H1 (cell line): ENCODE measurements around the gene RBM26. TPM values are rescaled to one million over a fixed set of nuclear protein-coding genes. Genes with fewer than 3 reads are reported as not detected.

ENCODE experiments used
- CTCF ChIA-PET: fragments of 300-600 bp; sonication (Branson Sonifier 250); formaldehyde crosslinking; loops from one replicate; lab custom pipeline; 2021; ENCODE audit not compliant: partially characterized antibody; lab: Charles Lee
- POLR2A ChIA-PET: fragments of 300-600 bp; sonication (Branson Sonifier 250); formaldehyde crosslinking; loops from one replicate; lab custom pipeline; 2021; ENCODE audit warnings: inconsistent platforms; ENCODE audit not compliant: partially characterized antibody; lab: Charles Lee
- DNase-seq, 2 experiments: peaks; one replicate each; pipeline versions ENCODE4 v3.0.0 to v3.0.0-alpha.2; 2010 to 2022; ENCODE audit warnings: low spot score in 2 of 2, low read depth in 1 of 2, mixed read lengths in 1 of 2
- FAIRE-seq: peaks from 2 replicates; lab custom pipeline; 2011; peaks lifted over from hg19 to GRCh38; lab: Jason Lieb, UNC
- H2AFZ ChIP-seq: 2 replicates; pipeline ENCODE4 v1.8.1; 2012; ENCODE audit warnings: low read length, inconsistent platforms
- H2AK5ac ChIP-seq: 2 replicates; pipeline ENCODE4 v1.6.1; 2013; ENCODE audit warnings: low read depth, low read length
- H2BK120ac ChIP-seq: replicated peaks from 2 replicates; pipeline ENCODE3; 2013; ENCODE audit warnings: low read depth, low read length, inconsistent platforms
- H2BK12ac ChIP-seq: 2 replicates; pipeline ENCODE4 v1.6.1; 2013; ENCODE audit warnings: low read depth, low read length
- H2BK15ac ChIP-seq: 2 replicates; pipeline ENCODE4 v1.6.1; 2013; ENCODE audit warnings: low read length
- H2BK20ac ChIP-seq: 2 replicates; pipeline ENCODE4 v1.6.1; 2013; ENCODE audit warnings: low read length
- H2BK5ac ChIP-seq: 2 replicates; pipeline ENCODE4 v1.6.1; 2013; ENCODE audit warnings: low read depth, low read length
- H3K14ac ChIP-seq: 2 replicates; pipeline ENCODE4 v1.6.1; 2013; ENCODE audit warnings: inconsistent platforms; ENCODE audit not compliant: insufficient read length
- H3K18ac ChIP-seq: 2 replicates; pipeline ENCODE4 v1.6.1; 2013; ENCODE audit warnings: low read length; ENCODE audit errors: extremely low read depth
- H3K23ac ChIP-seq: 2 replicates; pipeline ENCODE4 v1.6.1; 2013; ENCODE audit warnings: inconsistent platforms; ENCODE audit not compliant: insufficient read length
- H3K23me2 ChIP-seq: 2 replicates; pipeline ENCODE4 v1.6.1; 2013; ENCODE audit warnings: low read depth, low read length
- H3K27ac ChIP-seq: 2 replicates; pipeline ENCODE4 v1.6.1; 2011; ENCODE audit warnings: low read depth, low read length, inconsistent platforms
- H3K27me3 ChIP-seq, 4 experiments: replicated peaks in 1 of 4; 1 replicate in 1 of 4; 2 replicates in 3 of 4; pipeline versions ENCODE4 v1.6.1 to v1.8.1; 2011 to 2013; ENCODE audit warnings: low read length in 3 of 4, mild to moderate bottlenecking in 3 of 4, inconsistent platforms in 2 of 4, mixed read lengths in 2 of 4, moderate library complexity in 1 of 4; ENCODE audit not compliant: control insufficient read depth in 3 of 4, insufficient read depth in 3 of 4; ENCODE audit errors: extremely low read depth in 1 of 4
- H3K36me3 ChIP-seq, 4 experiments: 2 replicates each; pipeline versions ENCODE4 v1.6.1 to v1.8.1; 2011 to 2013; ENCODE audit warnings: mild to moderate bottlenecking in 4 of 4, low read length in 3 of 4, moderate library complexity in 2 of 4, control low read depth in 1 of 4, inconsistent platforms in 1 of 4; ENCODE audit not compliant: insufficient read depth in 4 of 4, control insufficient read depth in 2 of 4
- H3K4ac ChIP-seq: replicated peaks from 2 replicates; pipeline ENCODE3; 2013; ENCODE audit warnings: low read length, low read depth, mixed read lengths, inconsistent platforms; ENCODE audit not compliant: insufficient read length
- H3K4me1 ChIP-seq, 4 experiments: replicated peaks in 1 of 4; 1 replicate in 1 of 4; 2 replicates in 3 of 4; pipeline versions ENCODE4 v1.6.1 to v1.8.1; 2011 to 2013; ENCODE audit warnings: low read length in 3 of 4, inconsistent platforms in 2 of 4, mixed read lengths in 1 of 4; ENCODE audit not compliant: insufficient read depth in 4 of 4, control insufficient read depth in 3 of 4
- H3K4me2 ChIP-seq, 2 experiments: 2 replicates each; pipeline versions ENCODE4 v1.6.1 to v1.8.1; 2011 to 2013; ENCODE audit warnings: low read depth in 2 of 2, low read length in 2 of 2, control low read depth in 1 of 2, inconsistent platforms in 1 of 2, mild to moderate bottlenecking in 1 of 2; ENCODE audit not compliant: insufficient read depth in 1 of 2
- H3K4me3 ChIP-seq, 4 experiments: fragments of 200-600, 300-600 bp in 1 of 4; sonication (generic), shearing (Covaris generic), sonication (Bioruptor Twin) in 1 of 4; 2 replicates each; pipeline versions ENCODE4 v1.5.1 to v1.8.1; 2011 to 2016; ENCODE audit warnings: low read length in 4 of 4, low read depth in 3 of 4, control low read depth in 2 of 4, inconsistent platforms in 2 of 4, mild to moderate bottlenecking in 2 of 4, mixed read lengths in 1 of 4, moderate library complexity in 1 of 4; ENCODE audit not compliant: insufficient read depth in 2 of 4; ENCODE audit errors: extremely low read depth in 1 of 4
- H3K56ac ChIP-seq: replicated peaks from 2 replicates; pipeline ENCODE3; 2013; ENCODE audit warnings: low read depth, mild to moderate bottlenecking, mixed read lengths, low read length, inconsistent platforms; ENCODE audit not compliant: insufficient read length
- H3K79me1 ChIP-seq: 2 replicates; pipeline ENCODE4 v1.6.1; 2013; ENCODE audit warnings: low read depth, low read length, control low read depth
- H3K79me2 ChIP-seq, 2 experiments: 2 replicates each; pipeline versions ENCODE4 v1.6.1 to v1.8.1; 2012 to 2013; ENCODE audit warnings: low read length in 2 of 2, mild to moderate bottlenecking in 2 of 2, inconsistent platforms in 1 of 2; ENCODE audit not compliant: insufficient read depth in 2 of 2, control insufficient read depth in 1 of 2
- H3K9ac ChIP-seq, 4 experiments: replicated peaks in 1 of 4; 1 replicate in 1 of 4; 2 replicates in 3 of 4; pipeline versions ENCODE4 v1.6.1 to v1.8.1; 2011 to 2013; ENCODE audit warnings: low read depth in 3 of 4, low read length in 3 of 4, control low read depth in 2 of 4, mild to moderate bottlenecking in 2 of 4, moderate library complexity in 2 of 4, inconsistent platforms in 1 of 4; ENCODE audit errors: extremely low read depth in 1 of 4
- H3K9me3 ChIP-seq, 2 experiments: 2 replicates each; pipeline versions ENCODE4 v1.6.1 to v1.8.1; 2012 to 2013; ENCODE audit warnings: mild to moderate bottlenecking in 2 of 2, moderate library complexity in 2 of 2, control low read depth in 1 of 2, inconsistent platforms in 1 of 2, low read depth in 1 of 2, low read length in 1 of 2, mixed read lengths in 1 of 2; ENCODE audit not compliant: insufficient read depth in 2 of 2
- H4K20me1 ChIP-seq, 2 experiments: replicated peaks in 1 of 2; 2 replicates each; pipeline versions ENCODE3 to v1.8.1; 2011 to 2013; ENCODE audit warnings: inconsistent platforms in 2 of 2, low read length in 2 of 2, mild to moderate bottlenecking in 1 of 2; ENCODE audit not compliant: insufficient read depth in 2 of 2, control insufficient read depth in 1 of 2
- H4K5ac ChIP-seq: 2 replicates; pipeline ENCODE4 v1.6.1; 2013; ENCODE audit warnings: low read length, low read depth, mixed read lengths, inconsistent platforms; ENCODE audit not compliant: insufficient read length
- H4K8ac ChIP-seq: 2 replicates; pipeline ENCODE4 v1.8.0; 2013; ENCODE audit warnings: mild to moderate bottlenecking, moderate library complexity, low read length, inconsistent platforms; ENCODE audit not compliant: insufficient read depth; ENCODE audit errors: extremely low read depth
- H4K91ac ChIP-seq: replicated peaks from 2 replicates; pipeline ENCODE3; 2013; ENCODE audit warnings: low read length, mixed read lengths, inconsistent platforms; ENCODE audit not compliant: insufficient read length
- CHD1 ChIP-seq: IDR thresholded peaks from 2 replicates; pipeline ENCODE4 v1.6.1; 2012; ENCODE audit warnings: low read depth, low read length, improper control_type of control experiment
- NANOG ChIP-seq: IDR thresholded peaks from 2 replicates; pipeline ENCODE4 v1.6.1; 2011; ENCODE audit warnings: low read length, low read depth, mild to moderate bottlenecking, inconsistent platforms; ENCODE audit not compliant: insufficient read depth, poor library complexity, severe bottlenecking
- WGBS, 2 experiments: shearing (Covaris generic) in 1 of 2; methylation state at CpG; one replicate each; pipeline versions ENCODE4 v1.1.6 to v1.1.7; 2013 to 2015; ENCODE audit warnings: low lambda C conversion rate in 2 of 2, mixed read lengths in 2 of 2, inconsistent platforms in 1 of 2, low coverage in 1 of 2, missing lambda C conversion rate in 1 of 2; ENCODE audit not compliant: insufficient replicate concordance in 2 of 2, insufficient coverage in 1 of 2, insufficient read length in 1 of 2; ENCODE audit errors: extremely low coverage in 1 of 2, missing lambda C conversion rate in 1 of 2; 5-methylcytosine and 5-hydroxymethylcytosine counted together
- polyA plus RNA-seq, 7 experiments: library from polyadenylated mRNA; depleted of rRNA in 3 of 7; stranded (reverse) in 5 of 7; unstranded in 2 of 7; fragments of >200 nt in 5 of 7; fragments of 200-250 nt in 2 of 7; gene quantifications; 1 replicate in 5 of 7; 2 replicates in 1 of 7; 4 replicates in 1 of 7; pipeline versions ENCODE4 v1.2.1 to v1.2.3, GENCODE V29; 2011 to 2013; ENCODE audit warnings: missing spikeins in 2 of 7, mixed read lengths in 2 of 7
- total RNA-seq: library from RNA; stranded (reverse); fragmentation: NEBNext Ultra II Directional; extraction: Animal tissue kit (Norgen Biotek cat#: 25700); gene quantifications from 2 replicates; pipeline ENCODE4 v1.2.1, GENCODE V29; 2021

Gene RBM26
- total and polyA plus RNA-seq, 2 of the 8 experiments (the other 6 are each of a cell fraction or from before 2014, with no cell fraction given) = 20.3 to 65.5 TPM

GRCh38 chr13:79386125-79386826 is 19.8 kb downstream of the RBM26 start:
- Histone ChIP-seq H4K8ac (no peak overlapping the region), H2AFZ (no peak overlapping the region), H2AK5ac (no peak overlapping the region), H3K14ac (no peak overlapping the region), H3K4ac (no peak overlapping the region), H2BK20ac (no peak overlapping the region), H3K23me2 (no peaks in the 10 kb centered on the region), H3K79me1 (peaks cover 2% of the 10 kb centered on the region; the same call in 1 of the 2 replicates), H4K5ac (no peak overlapping the region), H3K4me3 (no peak overlapping the region), H3K4me1 (peaks cover 0 to 5% (median 1%) of the 10 kb centered on the region in 4 experiments; a peak in 4 of 7 replicates), H3K18ac (no peak overlapping the region), H3K79me2 (peaks cover 11 to 100% of the 10 kb centered on the region in 2 experiments; a peak in 3 of 4 replicates), H2BK5ac (no peak overlapping the region), H3K36me3 (peaks cover 0 to 6% (median 0%) of the 10 kb centered on the region in 4 experiments; a peak in 1 of 8 replicates), H3K27ac (no peak overlapping the region), H3K56ac (no peak overlapping the region), H4K20me1 (peaks cover 1 to 11% of the 10 kb centered on the region in 2 experiments), H4K91ac (no peak overlapping the region), H2BK120ac (no peak overlapping the region), H3K27me3 (no peaks in the 10 kb centered on the region), H3K4me2 (no peak overlapping the region), H2BK15ac (no peak overlapping the region), H3K23ac (no peak overlapping the region), H3K9ac (no peak overlapping the region), H2BK12ac (no peak overlapping the region), H3K9me3 (no peaks in the 10 kb centered on the region)
- no peak for TF ChIP-seq CHD1
- no peak for TF ChIP-seq NANOG
- ChIA-PET CTCF (interaction anchor here (1.0 to 1.3 kb wide), 3 partner anchors 12 to 41 kb away, joined by 3 read pairs; no protein-coding TSS in a partner anchor), POLR2A (no interaction called here)
- WGBS, 2 experiments = 83% methylated on average over 1 of the region's 1 CpG; no CpG with 5 or more reads in 1 of the 2 experiments
- FAIRE-seq (no peak), DNase-seq (no peak)
